Limb (tissue), 2 donors: ENCODE measurements around the gene HNRNPUL2.

Experiments
- DNase-seq, 2 donors: peaks; one replicate each; pipeline ENCODE4 v3.0.0-alpha.2; 2016; ENCODE audit errors: extremely low spot score in 2 of 2

HNRNPUL2 gene

DNA sequence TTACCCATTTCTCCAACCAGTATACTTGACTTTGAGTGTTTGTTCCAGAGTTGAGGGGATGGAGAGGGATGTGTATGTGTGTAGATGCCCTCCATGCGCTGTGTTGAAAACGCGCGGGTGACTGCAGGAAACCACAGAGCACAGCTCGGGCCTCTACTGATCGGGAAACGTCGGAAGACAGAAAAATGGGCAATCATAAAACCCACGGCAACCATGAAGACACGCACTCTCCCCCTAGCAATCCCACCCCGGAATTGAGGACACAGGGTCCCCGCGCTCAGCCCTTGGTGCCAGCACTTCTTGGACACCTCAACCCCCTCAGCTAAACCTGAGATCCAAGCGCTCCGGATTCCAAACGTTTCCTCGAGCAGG, 56.0 kb downstream of the HNRNPUL2 start:
- DNase-seq = no peak

- DNase-seq = no peak
These were observed 57.7 kb downstream of the HNRNPUL2 start for GRCh38 chr11:62669420-62670161.

DNA sequence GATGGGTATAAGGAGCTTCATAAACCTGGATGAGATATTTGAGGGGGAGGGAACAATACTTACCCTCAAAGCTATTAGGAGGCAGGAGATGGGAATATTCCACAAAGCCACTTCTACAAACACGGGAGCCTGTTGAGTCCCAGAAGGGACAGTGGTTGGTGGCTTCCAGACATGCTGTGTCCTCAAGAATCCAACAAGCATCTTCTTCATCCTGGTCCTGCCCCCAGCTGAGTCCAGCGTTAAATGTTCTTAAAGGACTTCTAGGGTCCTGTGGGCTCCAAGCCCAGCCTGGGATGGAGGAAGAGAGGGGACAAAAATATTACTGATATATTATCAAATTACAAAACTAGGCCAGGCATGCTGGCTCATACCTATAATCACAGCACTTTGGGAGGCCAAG, 59.8 kb downstream of the HNRNPUL2 start:
- DNase-seq = no peak

DNA sequence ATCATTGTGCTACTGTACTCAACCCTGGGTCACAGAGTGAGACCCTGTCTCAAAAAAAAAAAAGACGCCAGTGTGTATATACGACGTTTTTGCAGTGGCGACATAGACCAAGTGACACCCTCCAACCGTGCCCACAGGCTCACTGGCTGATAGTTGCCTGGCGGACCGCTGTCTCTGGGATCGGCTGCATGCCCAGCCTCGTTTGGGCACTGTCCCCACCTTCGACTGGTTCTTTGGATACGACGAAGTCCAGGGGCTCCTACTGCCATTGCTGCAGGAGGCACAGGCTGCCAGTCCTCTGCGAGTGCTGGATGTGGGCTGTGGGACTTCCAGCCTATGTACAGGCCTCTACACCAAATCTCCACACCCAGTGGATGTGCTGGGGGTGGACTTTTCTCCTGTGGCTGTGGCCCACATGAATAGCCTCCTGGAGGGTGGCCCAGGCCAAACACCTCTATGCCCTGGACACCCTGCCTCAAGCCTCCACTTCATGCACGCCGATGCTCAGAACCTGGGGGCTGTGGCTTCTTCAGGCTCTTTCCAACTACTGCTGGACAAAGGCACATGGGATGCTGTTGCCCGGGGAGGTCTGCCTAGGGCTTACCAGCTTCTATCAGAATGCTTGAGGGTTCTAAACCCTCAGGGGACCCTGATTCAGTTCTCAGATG, 60.9 kb downstream of the HNRNPUL2 start:
- no peak for DNase-seq

DNA sequence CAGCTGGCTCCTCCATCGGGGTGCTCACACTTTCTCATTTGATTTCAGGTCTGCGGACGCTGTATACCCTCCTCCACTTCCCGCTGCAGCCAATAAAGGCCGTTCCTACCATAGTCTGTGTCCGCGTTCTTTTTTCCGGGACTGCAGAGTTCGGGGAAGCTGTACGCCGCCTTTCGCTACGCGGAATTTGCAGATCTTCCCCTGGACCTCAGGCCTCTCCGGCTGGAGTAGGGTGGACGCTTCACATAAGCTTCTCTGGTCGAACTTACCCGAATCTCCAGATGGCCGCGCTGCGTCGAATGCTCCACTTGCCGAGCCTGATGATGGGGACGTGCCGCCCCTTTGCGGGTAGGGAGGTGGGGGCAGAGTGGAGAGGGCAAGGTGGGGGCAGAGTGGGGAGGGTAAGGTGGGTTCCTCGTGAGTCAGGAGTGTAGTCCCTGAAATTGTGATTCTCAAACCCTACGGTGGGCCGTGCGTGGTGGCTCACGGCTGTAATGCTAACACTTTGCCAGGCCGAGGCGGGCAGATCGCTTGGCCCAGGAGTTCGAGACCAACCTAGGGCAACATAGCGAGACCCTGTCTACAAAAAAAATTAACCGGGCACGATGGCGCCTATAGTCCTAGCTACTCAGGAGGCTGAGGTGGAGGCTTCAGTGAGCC, 61.5 kb downstream of the HNRNPUL2 start:
- no peak for DNase-seq

- DNase-seq = peak; percentile 94 to 98
These were observed 62.1 kb downstream of the HNRNPUL2 start, which contains the start of the genes C11orf98 and CSKMT for GRCh38 chr11:62665075-62665598. C11orf98 (minus strand) TSS chr11:62665210; CDS start chr11:62665169, 41 bp downstream. CSKMT (plus strand) TSS chr11:62665312; CDS start chr11:62665880, 568 bp downstream.

DNA sequence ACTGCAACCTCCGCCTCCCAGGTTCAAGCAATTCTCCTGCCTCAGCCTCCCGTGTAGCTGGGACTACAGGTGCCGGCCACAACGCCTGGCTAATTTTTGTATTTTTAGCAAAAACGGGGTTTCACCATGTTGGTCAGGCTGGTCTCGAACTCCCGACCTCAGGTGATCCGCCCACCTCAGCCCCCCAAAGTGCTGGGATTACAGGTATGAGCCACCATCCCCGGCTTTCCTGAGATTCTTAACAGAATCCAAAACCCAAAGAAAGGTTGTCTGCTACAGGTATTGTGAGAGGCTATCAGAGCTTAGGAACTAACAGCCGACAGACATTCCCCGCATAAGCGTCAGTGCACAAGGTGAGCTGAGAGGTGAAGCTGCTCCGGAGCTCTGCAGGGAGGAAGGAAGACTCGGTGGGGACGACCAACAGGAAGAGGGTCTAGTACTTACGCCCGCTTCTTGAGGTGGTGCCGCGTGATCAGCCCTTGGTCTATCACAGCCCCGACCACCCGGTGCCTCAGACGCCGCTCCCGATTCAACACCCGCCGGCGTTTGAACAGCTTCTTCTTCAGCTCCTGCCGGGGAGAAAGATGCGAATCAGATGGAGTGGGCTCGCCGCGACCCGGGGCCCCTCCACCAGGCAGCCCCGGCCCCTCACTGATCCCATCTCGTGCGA, 62.7 kb downstream of the HNRNPUL2 start:
- no peak for DNase-seq
